Natural killer cell (primary cell): ENCODE results near the gene CGB5. TPM values are rescaled to one million over a fixed set of nuclear protein-coding genes. Genes with fewer than 3 reads are reported as not detected.

Source experiments
- ATAC-seq, 3 donors: fragments of 150-1000 bp in 2 of 3; fragments of 200-7000 bp in 1 of 3; cut with Tn5 transposase; 1 replicate in 1 of 3; 2 replicates in 2 of 3; pipeline ENCODE4 v1.10.0; 2021; ENCODE audit warnings: mild to moderate bottlenecking in 2 of 3, moderate library complexity in 2 of 3
- DNase-seq, 2 donors: peaks; one replicate each; pipeline versions ENCODE4 v3.0.0 to v3.0.0-alpha.2; 2013 to 2021; ENCODE audit warnings: mixed read lengths in 1 of 2
- H3K27ac ChIP-seq: one replicate; pipeline ENCODE4 v1.5.1; 2013; ENCODE audit warnings: mild to moderate bottlenecking, low read length
- H3K27me3 ChIP-seq: one replicate; pipeline ENCODE4 v1.6.1; 2013; ENCODE audit warnings: low read length; ENCODE audit not compliant: control insufficient read depth, insufficient read depth
- H3K36me3 ChIP-seq: one replicate; pipeline ENCODE4 v1.6.1; 2013; ENCODE audit warnings: low read length; ENCODE audit not compliant: control insufficient read depth, insufficient read depth
- H3K4me1 ChIP-seq: one replicate; pipeline ENCODE4 v1.6.1; 2013; ENCODE audit warnings: low read length; ENCODE audit not compliant: control insufficient read depth, insufficient read depth
- H3K4me3 ChIP-seq: one replicate; pipeline ENCODE4 v1.5.1; 2013; ENCODE audit warnings: low read length
- H3K9me3 ChIP-seq: one replicate; pipeline ENCODE4 v1.6.1; 2013; ENCODE audit warnings: low read length; ENCODE audit not compliant: control insufficient read depth, insufficient read depth
- H3K27ac Mint-ChIP-seq, 2 donors: one replicate each; pipeline ENCODE4 v1.8.0; 2022; ENCODE audit warnings: mild to moderate bottlenecking in 2 of 2, mixed read lengths in 2 of 2, moderate library complexity in 1 of 2
- H3K27me3 Mint-ChIP-seq, 2 donors: one replicate each; pipeline ENCODE4 v1.8.0; 2022; ENCODE audit warnings: low read depth in 2 of 2, mixed read lengths in 2 of 2
- H3K36me3 Mint-ChIP-seq: one replicate; pipeline ENCODE4 v1.8.0; 2022; ENCODE audit warnings: mixed read lengths
- H3K4me1 Mint-ChIP-seq, 2 donors: one replicate each; pipeline ENCODE4 v1.8.0; 2022; ENCODE audit warnings: mixed read lengths in 2 of 2
- H3K4me3 Mint-ChIP-seq: one replicate; pipeline ENCODE4 v1.8.0; 2022; ENCODE audit warnings: mild to moderate bottlenecking, moderate library complexity, mixed read lengths
- H3K9me3 Mint-ChIP-seq, 2 donors: one replicate each; pipeline ENCODE4 v1.8.0; 2022; ENCODE audit warnings: mixed read lengths in 2 of 2
- CTCF ChIP-seq: fragments of 200-600 bp; IDR thresholded peaks from one replicate; pipeline ENCODE4 v1.8.0; 2022; ENCODE audit warnings: antibody characterized with exemption
- WGBS: methylation state at CpG from one replicate; pipeline ENCODE4 v1.1.7; 2013; ENCODE audit warnings: missing lambda C conversion rate; ENCODE audit not compliant: insufficient coverage; 5-methylcytosine and 5-hydroxymethylcytosine counted together
- intact Hi-C: fragments of 100-400 bp; cut with micrococcal nuclease; formaldehyde crosslinking; loops from one replicate; pipeline ENCODE4 v1.14.2; 2022
- total RNA-seq, 4 donors: library from RNA; stranded (reverse); fragments of 120-200 nt in 1 of 4; gene quantifications; one replicate each; pipeline versions ENCODE4 v1.2.3 to v1.2.4, GENCODE V29; 2013 to 2022

CGB5 gene
- total RNA-seq, 3 donors from 2014 or later (not counting 1 experiment from before 2014, with no cell fraction given): not detected

DNA sequence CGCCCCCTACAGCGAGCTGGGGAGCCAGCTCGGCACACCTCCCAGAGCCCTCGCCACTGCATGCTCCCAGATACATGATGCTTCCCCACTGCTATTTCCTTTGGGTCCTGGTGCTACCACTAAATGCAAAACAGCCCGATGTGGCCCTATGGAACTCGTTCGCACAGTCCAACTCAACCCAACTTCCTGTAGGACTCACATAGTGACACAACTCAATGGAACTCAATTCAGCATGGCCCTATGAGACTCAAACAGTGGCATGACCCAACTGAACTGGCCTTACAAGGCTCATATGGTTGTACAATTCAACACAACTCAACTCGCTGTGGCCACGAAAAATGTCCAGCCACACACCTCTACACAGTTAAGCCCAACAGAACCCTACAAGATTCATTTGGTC is 25.4 kb downstream of the CGB5 start:
- Mint-ChIP-seq H3K9me3 (no peaks in the 10 kb centered on the region), H3K27ac (no peak overlapping the region), H3K27me3 (peaks cover 65 to 67% of the 10 kb centered on the region in 2 donors), H3K36me3 (no peaks in the 10 kb centered on the region), H3K4me1 (peaks cover 8 to 12% of the 10 kb centered on the region in 2 donors), H3K4me3 (no peak overlapping the region)
- H3K4me3 ChIP-seq: no peak overlapping the region
- H3K27ac ChIP-seq: no peak overlapping the region
- no peak for DNase-seq
- no peaks in the 10 kb centered on the region for H3K36me3 ChIP-seq
- no peaks in the 10 kb centered on the region for H3K9me3 ChIP-seq
- 94% methylated on average over 9 of the region's 9 CpGs for WGBS
- H3K27me3 ChIP-seq: peaks cover 24% of the 10 kb centered on the region
- intact Hi-C loops: no loop called here
- no peak for ATAC-seq
- H3K4me1 ChIP-seq: peaks cover 6% of the 10 kb centered on the region
- no peak for TF ChIP-seq CTCF

DNA sequence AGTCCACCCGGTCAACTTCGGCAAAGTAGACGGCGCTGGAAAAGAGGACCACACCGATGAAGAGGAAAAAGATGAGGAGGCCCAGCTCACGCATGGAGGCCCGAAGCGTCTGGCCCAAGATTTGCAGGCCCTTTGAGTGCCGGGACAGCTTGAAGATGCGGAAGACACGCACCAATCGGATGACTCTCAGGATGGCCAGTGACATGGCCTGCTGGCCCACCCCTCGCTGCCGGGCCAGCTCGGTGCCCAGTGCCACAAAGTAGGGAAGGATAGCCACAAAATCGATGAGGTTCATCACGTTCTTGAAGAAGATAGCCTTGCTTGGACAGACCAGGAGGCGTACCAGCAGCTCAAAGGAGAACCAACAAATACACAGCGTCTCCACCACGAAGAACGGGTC is 26.8 kb downstream of the CGB5 start:
- no peaks in the 10 kb centered on the region for H3K9me3 ChIP-seq
- no peak overlapping the region for H3K27ac ChIP-seq
- no peak overlapping the region for H3K4me3 ChIP-seq
- peaks cover 27% of the 10 kb centered on the region for H3K27me3 ChIP-seq
- H3K36me3 ChIP-seq: no peaks in the 10 kb centered on the region
- peaks cover 6% of the 10 kb centered on the region for H3K4me1 ChIP-seq
- H3K4me3 Mint-ChIP-seq: peak overlapping the region; percentile 30
- TF ChIP-seq CTCF: no peak
- no peaks in the 10 kb centered on the region for H3K36me3 Mint-ChIP-seq
- no peak overlapping the region for H3K27ac Mint-ChIP-seq
- DNase-seq (no peak), ATAC-seq (no peak)
- H3K27me3 Mint-ChIP-seq: peaks cover 66 to 72% of the 10 kb centered on the region in 2 donors
- intact Hi-C loops: no loop called here
- peaks cover 8 to 17% of the 10 kb centered on the region in 2 donors for H3K4me1 Mint-ChIP-seq
- WGBS: 97% methylated on average over 21 of the region's 21 CpGs
- no peaks in the 10 kb centered on the region for H3K9me3 Mint-ChIP-seq

DNA sequence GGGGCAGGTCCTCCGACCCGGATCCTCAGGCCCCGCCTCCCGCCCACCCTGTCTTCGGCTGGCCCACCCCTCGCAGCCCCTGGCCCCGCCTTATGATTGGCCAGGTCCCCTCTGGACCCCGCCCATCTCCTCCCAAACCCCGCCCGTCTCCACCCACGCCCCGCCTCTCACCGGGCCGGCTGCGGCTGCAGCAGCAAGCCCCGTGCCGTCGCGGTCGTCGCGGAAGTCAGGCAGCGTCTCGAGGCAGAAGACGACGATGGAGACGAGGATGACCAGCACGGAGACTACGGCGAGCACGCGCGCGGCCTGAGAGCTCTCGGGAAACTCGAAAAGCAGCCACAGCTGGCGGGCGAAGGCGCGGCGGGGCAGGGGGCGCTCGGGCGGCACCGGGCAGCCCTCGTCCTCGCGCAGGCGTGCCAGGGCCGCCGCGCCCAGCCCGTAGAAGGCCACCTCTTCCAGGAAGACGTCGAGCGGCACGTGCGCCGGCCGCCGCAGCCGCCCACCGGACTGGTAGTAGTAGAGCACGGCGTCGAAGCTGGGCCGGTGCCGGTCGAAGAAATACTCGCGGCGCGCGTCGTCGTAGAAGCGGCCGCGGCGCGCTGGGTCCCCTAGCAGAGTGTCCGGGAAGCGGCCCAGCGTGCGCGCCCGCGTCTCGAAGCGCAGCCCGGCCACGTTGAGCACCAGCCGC is 28.4 kb downstream of the CGB5 start:
- Histone ChIP-seq H3K9me3 (no peaks in the 10 kb centered on the region), H3K4me1 (peaks cover 6% of the 10 kb centered on the region), H3K27me3 (peaks cover 22% of the 10 kb centered on the region), H3K4me3 (no peak overlapping the region), H3K36me3 (no peaks in the 10 kb centered on the region), H3K27ac (no peak overlapping the region)
- WGBS: 12% methylated on average over 93 of the region's 93 CpGs
- no peaks in the 10 kb centered on the region for H3K36me3 Mint-ChIP-seq
- intact Hi-C loops: no loop called here
- H3K27me3 Mint-ChIP-seq: peaks cover 57 to 61% of the 10 kb centered on the region in 2 donors
- DNase-seq: peak in 1 of 2 donors; percentile 38
- no peak overlapping the region for H3K27ac Mint-ChIP-seq
- H3K9me3 Mint-ChIP-seq: no peaks in the 10 kb centered on the region
- H3K4me3 Mint-ChIP-seq: peak overlapping the region; percentile 57
- ATAC-seq: peak; percentile 27 to 75 (median 31)
- no peak for TF ChIP-seq CTCF
- H3K4me1 Mint-ChIP-seq: peaks cover 8 to 17% of the 10 kb centered on the region in 2 donors
